Liver (tissue), 9 donors: ENCODE data around the gene CTNNA2. TPM values are rescaled to one million over a fixed set of nuclear protein-coding genes. Genes with fewer than 3 reads are reported as not detected.

Experiments
- DNase-seq: peaks from one replicate; pipeline ENCODE4 v3.0.0-alpha.2; 2017; ENCODE audit warnings: low spot score
- H3K27ac ChIP-seq, 2 donors: one replicate each; pipeline ENCODE4 v1.7.0; 2013; ENCODE audit warnings: inconsistent platforms in 2 of 2, low read length in 2 of 2, control low read depth in 1 of 2, low read depth in 1 of 2, mild to moderate bottlenecking in 1 of 2
- H3K27me3 ChIP-seq, 4 donors: one replicate each; pipeline versions ENCODE4 v1.6.1 to v1.7.0; 2013; ENCODE audit warnings: low read length in 3 of 4, inconsistent platforms in 1 of 4, mild to moderate bottlenecking in 1 of 4, moderate library complexity in 1 of 4; ENCODE audit not compliant: control insufficient read depth in 4 of 4, insufficient read depth in 4 of 4
- H3K36me3 ChIP-seq, 4 donors: one replicate each; pipeline versions ENCODE4 v1.6.1 to v1.7.0; 2013; ENCODE audit warnings: low read length in 3 of 4, mild to moderate bottlenecking in 3 of 4, low read depth in 1 of 4, moderate library complexity in 1 of 4; ENCODE audit not compliant: control insufficient read depth in 4 of 4, insufficient read depth in 3 of 4
- H3K4me1 ChIP-seq, 4 donors: one replicate each; pipeline versions ENCODE4 v1.6.1 to v1.7.0; 2013; ENCODE audit warnings: low read length in 3 of 4, mild to moderate bottlenecking in 3 of 4, moderate library complexity in 1 of 4; ENCODE audit not compliant: control insufficient read depth in 4 of 4, insufficient read depth in 4 of 4
- H3K4me3 ChIP-seq, 3 donors: one replicate each; pipeline versions ENCODE4 v1.6.1 to v1.7.0; 2013; ENCODE audit warnings: low read length in 3 of 3, control low read depth in 1 of 3, low read depth in 1 of 3, mild to moderate bottlenecking in 1 of 3
- H3K9ac ChIP-seq, 2 donors: one replicate each; pipeline ENCODE4 v1.7.0; 2013; ENCODE audit warnings: low read length in 2 of 2, mild to moderate bottlenecking in 2 of 2, moderate library complexity in 2 of 2, control low read depth in 1 of 2, low read depth in 1 of 2
- H3K9me3 ChIP-seq, 4 donors: one replicate each; pipeline versions ENCODE4 v1.6.1 to v1.7.0; 2013; ENCODE audit warnings: low read length in 3 of 4; ENCODE audit not compliant: control insufficient read depth in 4 of 4
- EGR1 ChIP-seq, 2 donors: IDR thresholded peaks; 2 replicates each; pipeline ENCODE4 v1.6.1; 2016 to 2018; ENCODE audit warnings: antibody characterized with exemption in 2 of 2, low read depth in 2 of 2
- FOXA1 ChIP-seq: IDR thresholded peaks from 2 replicates; pipeline ENCODE4 v1.6.1; 2016; ENCODE audit warnings: antibody characterized with exemption
- FOXA2 ChIP-seq: IDR thresholded peaks from 2 replicates; pipeline ENCODE4 v1.6.1; 2016; ENCODE audit warnings: antibody characterized with exemption
- GABPA ChIP-seq, 2 donors: IDR thresholded peaks in 1 of 2; conservative IDR thresholded peaks in 1 of 2; 2 replicates each; pipeline ENCODE4 v1.6.1; 2016; ENCODE audit warnings: antibody characterized with exemption in 2 of 2, mild to moderate bottlenecking in 1 of 2, moderate library complexity in 1 of 2
- HNF4A ChIP-seq, 2 donors: conservative IDR thresholded peaks; 2 replicates each; pipeline ENCODE4 v1.6.1; 2016; ENCODE audit warnings: antibody characterized with exemption in 2 of 2, mild to moderate bottlenecking in 2 of 2
- HNF4G ChIP-seq: IDR thresholded peaks from 2 replicates; pipeline ENCODE4 v1.6.1; 2016; ENCODE audit warnings: antibody characterized with exemption
- JUND ChIP-seq, 2 donors: IDR thresholded peaks; 2 replicates each; pipeline ENCODE4 v1.6.1; 2016; ENCODE audit warnings: antibody characterized with exemption in 2 of 2
- NR2F2 ChIP-seq: IDR thresholded peaks from 2 replicates; pipeline ENCODE4 v1.6.1; 2016; ENCODE audit warnings: antibody characterized with exemption
- RAD21 ChIP-seq, 2 donors: IDR thresholded peaks; 2 replicates each; pipeline ENCODE4 v1.6.1; 2016; ENCODE audit warnings: antibody characterized with exemption in 2 of 2, mild to moderate bottlenecking in 2 of 2
- RXRA ChIP-seq, 2 donors: IDR thresholded peaks; 2 replicates each; pipeline ENCODE4 v1.6.1; 2017 to 2018; ENCODE audit warnings: antibody characterized with exemption in 2 of 2, mild to moderate bottlenecking in 1 of 2
- SP1 ChIP-seq: IDR thresholded peaks from 2 replicates; pipeline ENCODE4 v1.6.1; 2018; ENCODE audit warnings: antibody characterized with exemption, mild to moderate bottlenecking
- TAF1 ChIP-seq: conservative IDR thresholded peaks from 2 replicates; pipeline ENCODE4 v1.6.1; 2016; ENCODE audit warnings: antibody characterized with exemption, mild to moderate bottlenecking
- YY1 ChIP-seq: IDR thresholded peaks from 2 replicates; pipeline ENCODE4 v1.6.1; 2016; ENCODE audit warnings: antibody characterized with exemption, mild to moderate bottlenecking
- WGBS: extraction: QIAGEN DNeasy Blood & Tissue Kit; methylation state at CpG from one replicate; pipeline ENCODE4 v1.1.7; 2013; 5-methylcytosine and 5-hydroxymethylcytosine counted together
- polyA plus RNA-seq, 2 donors: library from polyadenylated mRNA; stranded (reverse) in 1 of 2; unstranded in 1 of 2; fragments of 200-250 nt in 1 of 2; fragments of >200 nt in 1 of 2; fragmentation: Nextera tagmentation in 1 of 2; extraction: Ambion mirVana in 1 of 2; gene quantifications; one replicate each; pipeline versions ENCODE4 v1.2.1 to v1.2.3, GENCODE V29; 2013 to 2015
- total RNA-seq, 2 donors: library from RNA; depleted of rRNA; stranded (reverse); fragments of >200 nt; gene quantifications; one replicate each; pipeline ENCODE4 v1.2.3, GENCODE V29; 2014
- TF ChIP-seq, protein P1 (sequence below): IDR thresholded peaks from 2 replicates; pipeline ENCODE4 v1.6.1; 2016; ENCODE audit warnings: antibody characterized with exemption
- TF ChIP-seq, protein P2 (sequence below): IDR thresholded peaks from 2 replicates; pipeline ENCODE4 v1.6.1; 2016; ENCODE audit warnings: antibody characterized with exemption, mild to moderate bottlenecking
- TF ChIP-seq, protein P3 (sequence below): IDR thresholded peaks from 2 replicates; pipeline ENCODE4 v1.6.1; 2016; ENCODE audit warnings: antibody characterized with exemption
- donor health status: healthy.
- donor health status: healthy.
- donor health status: healthy.
- donor health status: healthy.
- donor health status: healthy.

Gene CTNNA2
- total and polyA plus RNA-seq, 4 donors = 0.05 TPM; not detected in 3

DNA sequence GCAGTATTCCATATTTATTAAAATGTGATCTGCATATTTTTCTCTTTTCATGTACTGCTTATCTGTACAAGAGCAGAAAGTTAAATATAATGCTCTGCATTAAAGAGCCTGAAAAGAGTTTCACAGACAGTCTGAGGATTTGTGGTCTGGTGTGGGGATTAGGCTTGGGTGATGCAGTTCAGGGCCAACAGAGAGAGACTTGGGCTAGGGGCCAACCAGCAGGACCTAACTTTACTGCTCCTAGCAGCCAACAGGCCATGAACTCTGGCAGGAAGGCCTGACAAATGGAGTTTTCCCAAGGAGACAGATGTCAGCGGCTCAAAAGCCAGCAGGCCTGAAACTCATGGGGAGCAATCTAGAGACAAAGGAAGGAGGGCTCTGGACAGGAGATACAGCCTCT lies 622.1 kb downstream of the CTNNA2 start:
- H3K4me3 ChIP-seq = no peak overlapping the region
- H3K4me1 ChIP-seq = no peaks in the 10 kb centered on the region
- WGBS = 73% methylated on average over 1 of the region's 1 CpG
- peaks cover 0 to 5% (median 0%) of the 10 kb centered on the region in 4 donors for H3K9me3 ChIP-seq
- no peak for TF ChIP-seq RAD21 (IDR thresholded peaks at IDR 0.05)
- TF ChIP-seq EGR1 (IDR thresholded peaks at IDR 0.05; ENCODE audit: low read depth in 2 of 2) = no peak
- no peak for TF ChIP-seq HNF4A (conservative IDR thresholded peaks at IDR 0.05)
- TF ChIP-seq YY1 = no peak
- no peak for TF ChIP-seq TAF1
- TF ChIP-seq, protein P1, sequence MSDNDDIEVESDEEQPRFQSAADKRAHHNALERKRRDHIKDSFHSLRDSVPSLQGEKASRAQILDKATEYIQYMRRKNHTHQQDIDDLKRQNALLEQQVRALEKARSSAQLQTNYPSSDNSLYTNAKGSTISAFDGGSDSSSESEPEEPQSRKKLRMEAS = no peak
- TF ChIP-seq, protein P2, sequence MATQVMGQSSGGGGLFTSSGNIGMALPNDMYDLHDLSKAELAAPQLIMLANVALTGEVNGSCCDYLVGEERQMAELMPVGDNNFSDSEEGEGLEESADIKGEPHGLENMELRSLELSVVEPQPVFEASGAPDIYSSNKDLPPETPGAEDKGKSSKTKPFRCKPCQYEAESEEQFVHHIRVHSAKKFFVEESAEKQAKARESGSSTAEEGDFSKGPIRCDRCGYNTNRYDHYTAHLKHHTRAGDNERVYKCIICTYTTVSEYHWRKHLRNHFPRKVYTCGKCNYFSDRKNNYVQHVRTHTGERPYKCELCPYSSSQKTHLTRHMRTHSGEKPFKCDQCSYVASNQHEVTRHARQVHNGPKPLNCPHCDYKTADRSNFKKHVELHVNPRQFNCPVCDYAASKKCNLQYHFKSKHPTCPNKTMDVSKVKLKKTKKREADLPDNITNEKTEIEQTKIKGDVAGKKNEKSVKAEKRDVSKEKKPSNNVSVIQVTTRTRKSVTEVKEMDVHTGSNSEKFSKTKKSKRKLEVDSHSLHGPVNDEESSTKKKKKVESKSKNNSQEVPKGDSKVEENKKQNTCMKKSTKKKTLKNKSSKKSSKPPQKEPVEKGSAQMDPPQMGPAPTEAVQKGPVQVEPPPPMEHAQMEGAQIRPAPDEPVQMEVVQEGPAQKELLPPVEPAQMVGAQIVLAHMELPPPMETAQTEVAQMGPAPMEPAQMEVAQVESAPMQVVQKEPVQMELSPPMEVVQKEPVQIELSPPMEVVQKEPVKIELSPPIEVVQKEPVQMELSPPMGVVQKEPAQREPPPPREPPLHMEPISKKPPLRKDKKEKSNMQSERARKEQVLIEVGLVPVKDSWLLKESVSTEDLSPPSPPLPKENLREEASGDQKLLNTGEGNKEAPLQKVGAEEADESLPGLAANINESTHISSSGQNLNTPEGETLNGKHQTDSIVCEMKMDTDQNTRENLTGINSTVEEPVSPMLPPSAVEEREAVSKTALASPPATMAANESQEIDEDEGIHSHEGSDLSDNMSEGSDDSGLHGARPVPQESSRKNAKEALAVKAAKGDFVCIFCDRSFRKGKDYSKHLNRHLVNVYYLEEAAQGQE = no peak
- TF ChIP-seq RXRA (IDR thresholded peaks at IDR 0.05) = no peak
- no peak for TF ChIP-seq HNF4G
- no peak for TF ChIP-seq NR2F2
- TF ChIP-seq FOXA1 = no peak
- H3K36me3 ChIP-seq = no peaks in the 10 kb centered on the region
- H3K27me3 ChIP-seq = no peaks in the 10 kb centered on the region
- no peak overlapping the region for H3K9ac ChIP-seq
- H3K27ac ChIP-seq = no peak overlapping the region
- no peak for DNase-seq

DNA sequence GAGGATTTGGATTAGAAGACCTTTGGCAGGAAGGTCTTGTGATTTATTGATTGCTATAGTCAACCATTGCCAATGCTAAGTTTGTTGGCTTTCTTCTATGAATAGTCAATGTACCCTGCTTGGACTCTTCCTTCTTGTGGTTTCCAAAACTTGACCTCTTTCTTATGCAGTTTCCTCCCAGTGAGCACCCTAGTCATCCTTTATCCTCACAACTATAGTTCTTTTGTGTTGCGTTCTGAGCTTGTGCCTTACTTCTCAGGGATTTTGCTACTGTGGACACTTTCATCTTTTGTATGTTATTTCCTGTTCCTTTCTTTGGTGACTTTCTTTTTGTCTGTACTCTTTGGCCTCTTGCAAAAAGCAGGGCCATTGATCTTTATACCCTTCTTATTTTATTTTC lies 623.5 kb downstream of the CTNNA2 start:
- TF ChIP-seq, protein P3, sequence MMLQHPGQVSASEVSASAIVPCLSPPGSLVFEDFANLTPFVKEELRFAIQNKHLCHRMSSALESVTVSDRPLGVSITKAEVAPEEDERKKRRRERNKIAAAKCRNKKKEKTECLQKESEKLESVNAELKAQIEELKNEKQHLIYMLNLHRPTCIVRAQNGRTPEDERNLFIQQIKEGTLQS = no peak
- TF ChIP-seq SP1 (no peak), YY1 (no peak), RAD21 (IDR thresholded peaks at IDR 0.05) (no peak)
- H3K9ac ChIP-seq = no peak overlapping the region
- 94% methylated on average over 1 of the region's 1 CpG for WGBS
- H3K27ac ChIP-seq = no peak overlapping the region
- no peaks in the 10 kb centered on the region for H3K27me3 ChIP-seq
- H3K4me3 ChIP-seq = no peak overlapping the region
- no peaks in the 10 kb centered on the region for H3K36me3 ChIP-seq
- H3K4me1 ChIP-seq = no peaks in the 10 kb centered on the region
- peaks cover 0 to 5% (median 0%) of the 10 kb centered on the region in 4 donors for H3K9me3 ChIP-seq
- DNase-seq = no peak

DNA sequence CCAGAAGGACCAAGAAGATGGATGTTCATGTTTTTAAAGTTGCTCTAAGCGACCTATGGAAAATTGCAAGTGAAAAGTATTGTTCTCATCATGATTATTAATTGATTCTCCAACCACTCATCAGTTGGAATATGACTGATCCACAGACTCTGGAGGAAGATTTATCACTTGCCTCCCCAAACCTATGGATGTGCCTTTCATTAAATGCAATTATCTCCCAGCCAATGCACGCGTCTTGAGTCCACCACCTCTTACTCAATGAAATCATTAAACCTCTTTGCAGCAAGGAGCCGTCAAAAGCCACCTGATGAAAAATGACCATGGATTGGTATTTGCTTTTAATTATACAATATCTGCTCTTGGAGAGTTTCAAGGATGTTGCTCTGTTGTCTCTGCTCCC lies 626.1 kb downstream of the CTNNA2 start:
- Histone ChIP-seq H3K4me1 (no peaks in the 10 kb centered on the region), H3K27me3 (no peaks in the 10 kb centered on the region), H3K4me3 (no peak overlapping the region), H3K9me3 (peaks cover 0 to 5% (median 0%) of the 10 kb centered on the region in 4 donors), H3K27ac (no peak overlapping the region), H3K9ac (no peak overlapping the region), H3K36me3 (no peaks in the 10 kb centered on the region)
- TF ChIP-seq, protein P1 = no peak
- no peak for TF ChIP-seq GABPA (IDR thresholded peaks at IDR 0.05 in 1 of 2, conservative IDR thresholded peaks at IDR 0.05 in 1 of 2)
- TF ChIP-seq, protein P2 = no peak
- no peak for TF ChIP-seq JUND (IDR thresholded peaks at IDR 0.05)
- TF ChIP-seq FOXA1 = no peak
- no peak for TF ChIP-seq FOXA2
- no peak for TF ChIP-seq RXRA (IDR thresholded peaks at IDR 0.05)
- no peak for TF ChIP-seq YY1
- TF ChIP-seq, protein P3 = no peak
- TF ChIP-seq EGR1 (IDR thresholded peaks at IDR 0.05; ENCODE audit: low read depth in 2 of 2) = no peak
- no peak for TF ChIP-seq HNF4A (conservative IDR thresholded peaks at IDR 0.05)
- no peak for TF ChIP-seq TAF1
- no peak for TF ChIP-seq HNF4G
- no peak for TF ChIP-seq SP1
- DNase-seq = no peak
- 81% methylated on average over 4 of the region's 4 CpGs for WGBS
